AG09309 (cell line): ENCODE data around the gene RCBTB1.

Source experiments
- DNase-seq: peaks from one replicate; pipeline ENCODE4 v3.0.0-alpha.2; 2010; ENCODE audit warnings: low read depth
- H3K4me3 ChIP-seq: 2 replicates; pipeline ENCODE4 v1.5.1; 2011; ENCODE audit warnings: mild to moderate bottlenecking, low read depth, low read length, moderate library complexity; ENCODE audit not compliant: control insufficient read depth
- CTCF ChIP-seq: IDR thresholded peaks from 2 replicates; pipeline ENCODE4 v1.5.1; 2011; ENCODE audit warnings: mild to moderate bottlenecking, low read depth, low read length, inconsistent platforms; ENCODE audit not compliant: insufficient read depth, control insufficient read depth; ENCODE audit errors: missing control alignments

RCBTB1 gene

GRCh38 chr13:49494645-49495044 is 90.7 kb downstream of the RCBTB1 start:
- peak overlapping the region; percentile 59 for H3K4me3 ChIP-seq
- DNase-seq = no peak
- no peak for TF ChIP-seq CTCF

GRCh38 chr13:49488563-49488962 is 96.8 kb downstream of the RCBTB1 start:
- DNase-seq = no peak
- no peak for TF ChIP-seq CTCF
- no peak overlapping the region for H3K4me3 ChIP-seq
